ENCODE results near the gene NHERF1.

Gene NHERF1

DNA sequence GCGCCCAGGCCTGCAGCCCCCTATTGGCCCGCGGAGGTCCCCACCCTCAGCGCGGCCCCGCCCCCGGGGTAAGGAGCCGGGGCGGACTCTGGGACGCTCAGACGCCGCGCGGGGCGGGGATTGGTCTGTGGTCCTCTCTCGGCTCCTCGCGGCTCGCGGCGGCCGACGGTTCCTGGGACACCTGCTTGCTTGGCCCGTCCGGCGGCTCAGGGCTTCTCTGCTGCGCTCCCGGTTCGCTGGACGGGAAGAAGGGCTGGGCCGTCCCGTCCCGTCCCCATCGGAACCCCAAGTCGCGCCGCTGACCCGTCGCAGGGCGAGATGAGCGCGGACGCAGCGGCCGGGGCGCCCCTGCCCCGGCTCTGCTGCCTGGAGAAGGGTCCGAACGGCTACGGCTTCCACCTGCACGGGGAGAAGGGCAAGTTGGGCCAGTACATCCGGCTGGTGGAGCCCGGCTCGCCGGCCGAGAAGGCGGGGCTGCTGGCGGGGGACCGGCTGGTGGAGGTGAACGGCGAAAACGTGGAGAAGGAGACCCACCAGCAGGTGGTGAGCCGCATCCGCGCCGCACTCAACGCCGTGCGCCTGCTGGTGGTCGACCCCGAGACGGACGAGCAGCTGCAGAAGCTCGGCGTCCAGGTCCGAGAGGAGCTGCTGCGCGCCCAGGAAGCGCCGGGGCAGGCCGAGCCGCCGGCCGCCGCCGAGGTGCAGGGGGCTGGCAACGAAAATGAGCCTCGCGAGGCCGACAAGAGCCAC, at the start of gene NHERF1:
TSS of gene NHERF1 (plus strand) at position 100 of the 750 bp plus-strand sequence. CDS start at position 319, 219 bp downstream.
- DNase-seq = peak; percentile 97

DNA sequence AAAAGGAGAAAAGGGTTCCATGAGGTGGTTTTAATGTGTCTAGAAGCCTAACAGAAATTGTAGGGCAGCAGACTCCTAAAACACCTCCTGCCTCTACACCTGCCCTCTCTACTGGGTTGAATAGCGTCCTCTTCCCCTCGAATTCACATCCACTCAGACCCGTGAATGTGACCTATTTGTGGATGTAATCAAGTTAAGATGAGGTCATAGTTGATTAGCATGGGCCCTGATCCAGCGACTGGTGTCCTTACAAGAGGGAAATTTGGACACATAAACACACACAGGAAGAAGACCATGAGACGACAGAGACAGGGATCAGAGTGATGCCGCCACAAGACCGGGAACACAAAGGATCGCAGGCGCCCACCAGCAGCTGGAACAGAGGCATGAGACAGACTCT, 49.2 kb upstream of the NHERF1 start:
- no peak for DNase-seq

DNA sequence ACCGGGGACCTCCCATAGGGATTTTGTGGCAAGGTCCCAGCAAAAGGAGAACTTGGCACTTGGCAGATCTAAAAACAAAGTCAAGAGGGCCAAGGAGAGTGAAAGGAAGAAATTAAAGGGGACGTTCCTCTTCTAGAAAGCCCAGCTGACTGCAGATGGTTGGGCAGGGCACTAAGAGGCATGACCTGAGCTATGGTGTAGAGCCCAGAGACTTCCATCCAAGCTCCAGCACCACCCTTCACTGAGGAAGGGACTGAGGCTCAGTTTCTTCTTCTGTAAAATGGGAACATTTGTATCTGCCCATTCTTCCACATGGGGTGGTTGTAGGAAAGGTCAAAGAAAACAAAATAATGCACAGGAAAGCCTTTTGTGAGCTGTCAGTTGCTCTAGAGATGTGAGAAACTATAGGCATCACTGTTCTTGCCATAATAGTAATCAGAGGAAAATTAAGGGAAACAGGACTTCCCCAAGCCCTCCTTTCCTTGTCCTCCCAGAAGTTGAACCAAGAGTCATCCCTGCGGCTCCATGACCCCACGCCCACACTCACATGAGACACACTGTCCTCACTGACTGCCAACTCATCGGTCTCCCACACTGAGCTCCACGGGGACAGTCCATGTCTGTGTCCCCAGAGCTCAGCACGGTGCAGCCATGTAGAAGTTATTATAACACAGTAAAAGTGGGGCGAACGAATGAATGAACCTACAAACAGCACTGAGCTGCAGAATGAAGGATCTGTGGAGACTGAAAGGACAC, 46.1 kb upstream of the NHERF1 start:
- no peak for DNase-seq

DNA sequence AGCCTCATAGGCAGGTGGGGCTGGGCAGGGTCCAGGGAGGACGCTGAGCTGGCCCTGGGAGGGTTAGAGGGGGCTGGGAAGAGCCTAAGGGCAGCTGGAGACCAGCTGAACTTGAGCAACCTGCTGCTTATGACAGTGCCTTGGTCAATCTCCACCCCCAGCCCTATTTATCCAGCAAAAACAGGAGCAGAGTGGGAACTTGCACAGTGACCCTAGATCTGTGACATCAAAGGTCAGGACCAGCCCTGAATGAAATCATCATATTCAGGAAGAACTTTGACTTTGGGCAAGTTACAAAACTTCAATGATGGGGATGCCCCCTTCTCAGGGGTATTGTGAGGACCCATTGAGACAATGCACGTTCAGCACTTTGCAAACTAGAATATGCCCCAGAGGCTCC, 45.1 kb upstream of the NHERF1 start:
- DNase-seq = no peak

DNA sequence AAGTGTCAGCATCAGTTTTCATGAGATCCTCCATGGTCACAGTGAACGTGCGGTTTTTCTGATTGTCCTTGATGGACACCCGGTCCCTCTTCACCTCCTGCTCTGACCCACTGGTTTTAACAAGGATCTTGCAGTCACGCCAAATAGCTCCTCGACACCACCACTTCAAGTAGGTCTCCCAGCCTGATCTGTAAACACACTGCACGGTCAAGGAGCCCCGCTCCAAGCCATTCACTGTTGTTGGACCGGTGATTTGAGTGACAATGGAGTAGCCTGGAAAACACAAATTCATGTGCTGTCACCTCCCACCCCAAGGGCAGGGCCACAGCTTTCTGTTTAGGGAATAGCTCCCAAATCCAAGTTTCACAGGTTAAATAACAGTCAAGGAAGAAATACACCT, 43.9 kb upstream of the NHERF1 start:
- no peak for DNase-seq

DNA sequence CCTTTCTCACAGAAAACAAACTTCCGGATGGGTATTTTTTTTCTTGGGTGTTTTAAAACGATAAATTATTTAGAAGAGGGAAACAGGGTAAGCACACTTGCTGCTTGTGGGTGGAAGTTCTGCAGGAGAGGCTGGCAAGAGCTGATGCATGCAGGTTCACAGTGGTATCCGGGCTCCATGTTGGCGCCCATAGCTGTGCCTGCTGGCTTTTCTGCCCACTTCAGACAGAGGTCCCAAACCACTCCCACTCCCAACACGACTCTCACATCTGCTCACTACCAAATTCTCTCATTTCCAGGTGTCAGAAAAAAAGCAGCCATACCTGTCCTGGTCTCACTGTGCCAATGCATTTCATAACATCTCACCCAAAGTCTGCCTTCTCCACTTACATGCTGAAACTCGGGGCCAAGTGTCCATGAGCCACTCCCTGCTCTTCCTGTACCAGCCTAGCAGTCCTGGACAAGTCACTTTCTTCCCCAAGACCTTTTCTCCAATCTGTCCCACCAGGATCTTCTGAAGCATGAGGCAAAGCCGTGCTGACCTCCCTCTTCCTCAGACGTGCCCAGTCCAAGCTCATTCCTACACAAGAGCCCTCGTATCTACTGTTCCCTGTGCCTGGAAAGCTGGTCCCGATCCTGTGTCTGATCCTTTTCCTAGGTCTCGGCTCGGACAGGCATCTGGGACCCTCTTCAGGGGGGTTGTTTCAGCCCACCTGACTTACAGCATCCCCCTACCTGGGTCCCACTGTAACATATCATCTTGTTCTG, 37.2 kb upstream of the NHERF1 start:
- DNase-seq = no peak

DNA sequence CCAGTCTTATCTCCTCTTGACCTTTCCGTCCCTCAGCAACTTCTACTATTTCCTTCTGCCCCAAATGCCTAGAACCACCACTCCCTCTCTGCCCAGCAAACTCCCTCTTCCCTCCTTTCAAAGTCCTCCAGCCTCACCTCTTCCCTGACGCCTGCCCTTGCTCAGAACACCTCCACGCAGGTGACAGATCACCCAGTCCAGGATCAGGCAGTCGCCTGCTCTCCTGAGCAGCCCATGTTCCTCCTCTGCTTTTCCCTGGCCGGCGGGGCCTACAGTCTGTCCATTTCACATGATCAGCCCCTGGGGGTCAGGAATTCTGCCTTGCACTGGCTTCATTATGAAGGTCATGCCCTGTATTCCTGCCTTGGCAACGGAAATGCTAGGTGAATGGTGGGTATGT, 36.1 kb upstream of the NHERF1 start:
- DNase-seq = no peak

DNA sequence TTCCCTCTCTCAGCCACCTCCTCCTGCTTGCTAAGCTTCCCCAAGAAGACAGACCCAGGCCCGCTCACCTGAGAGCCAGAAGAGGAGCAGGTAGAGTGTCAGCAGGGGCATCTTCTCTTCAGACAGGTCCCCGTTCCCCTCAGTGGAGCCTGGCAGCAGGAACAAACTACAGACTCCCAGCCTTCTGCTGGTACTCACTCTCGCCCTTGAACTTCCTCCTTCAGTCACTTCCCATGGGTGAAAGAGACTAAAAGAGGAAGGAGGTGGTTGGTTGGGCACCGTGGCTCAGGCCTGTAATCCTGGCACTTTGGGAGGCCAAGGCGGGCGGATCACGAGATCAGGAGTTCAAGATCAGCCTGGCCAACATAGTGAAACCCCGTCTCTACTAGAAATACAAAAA, 35.7 kb upstream of the NHERF1 start, which contains the start of gene CD300LF:
TSS of gene CD300LF (minus strand) at position 168 of the 400 bp plus-strand sequence. CDS start at position 111, 57 bp downstream.
- peak; percentile 32 for DNase-seq

DNA sequence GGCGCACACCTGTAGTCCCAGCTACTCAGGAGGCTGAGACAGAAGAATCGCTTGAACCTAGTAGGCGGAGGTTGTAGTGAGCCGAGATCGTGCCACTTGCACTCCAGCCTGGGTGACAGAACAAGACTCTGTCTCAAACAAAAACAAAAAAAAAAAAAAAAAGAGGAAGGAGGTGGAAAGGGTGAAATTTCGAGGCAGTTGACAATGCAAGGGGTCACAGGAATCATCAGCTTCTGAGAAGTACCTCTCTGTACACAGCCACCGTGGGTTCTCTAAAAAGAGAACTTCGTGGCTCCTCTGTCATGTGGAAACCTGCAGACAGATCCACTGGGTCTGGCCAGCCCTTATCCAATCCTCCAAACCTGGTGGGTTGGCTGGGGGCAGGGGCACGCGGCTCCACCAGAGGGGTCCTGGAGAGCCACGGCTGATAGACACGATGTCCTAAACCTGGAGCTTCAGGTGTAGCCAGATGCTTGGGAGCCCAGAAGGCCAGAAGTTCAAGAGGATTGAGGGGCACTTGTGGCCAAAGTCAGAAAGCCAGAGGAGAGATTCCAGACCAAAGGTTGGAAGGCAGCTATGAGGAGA, 35.2 kb upstream of the NHERF1 start:
- peak; percentile 20 for DNase-seq

DNA sequence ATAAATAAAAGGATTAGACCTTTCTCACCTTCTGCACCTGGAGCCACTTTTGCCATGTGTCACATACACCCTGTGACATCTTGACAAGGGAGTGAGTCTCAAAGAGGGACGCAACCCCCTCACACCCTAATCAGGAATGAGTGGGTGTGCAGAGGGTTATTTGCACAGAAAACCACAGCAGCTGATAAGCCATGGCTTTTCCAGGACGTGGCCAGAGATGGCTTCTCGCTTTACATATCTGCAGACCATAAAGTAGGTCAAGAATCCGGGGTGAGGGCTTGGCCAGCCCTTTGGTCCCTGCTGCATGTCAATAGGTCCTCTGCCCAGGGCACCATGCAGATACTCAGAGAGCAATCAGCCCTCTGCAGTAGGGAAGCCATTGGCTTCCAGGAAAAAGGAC, 33.3 kb upstream of the NHERF1 start:
- no peak for DNase-seq

DNA sequence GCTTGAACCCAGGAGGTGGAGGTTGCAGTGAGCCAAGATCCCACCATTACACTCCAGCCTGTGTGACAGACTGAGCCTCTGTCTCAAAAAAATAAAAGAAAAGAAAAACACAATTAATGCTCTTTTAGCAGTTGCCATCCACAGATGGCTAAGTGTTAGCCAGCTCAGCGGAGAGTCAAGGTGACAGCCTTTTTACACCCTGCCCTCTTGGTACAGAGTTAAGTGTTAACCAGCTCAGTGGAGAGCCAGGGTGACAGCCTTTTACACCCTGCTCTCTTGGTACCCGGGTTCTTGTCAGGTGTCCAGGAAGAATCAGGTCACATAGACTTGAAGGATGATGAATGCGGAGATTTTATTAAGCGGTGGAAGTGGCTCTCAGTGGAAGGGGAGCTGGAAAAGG, 27.9 kb upstream of the NHERF1 start:
- no peak for DNase-seq

DNA sequence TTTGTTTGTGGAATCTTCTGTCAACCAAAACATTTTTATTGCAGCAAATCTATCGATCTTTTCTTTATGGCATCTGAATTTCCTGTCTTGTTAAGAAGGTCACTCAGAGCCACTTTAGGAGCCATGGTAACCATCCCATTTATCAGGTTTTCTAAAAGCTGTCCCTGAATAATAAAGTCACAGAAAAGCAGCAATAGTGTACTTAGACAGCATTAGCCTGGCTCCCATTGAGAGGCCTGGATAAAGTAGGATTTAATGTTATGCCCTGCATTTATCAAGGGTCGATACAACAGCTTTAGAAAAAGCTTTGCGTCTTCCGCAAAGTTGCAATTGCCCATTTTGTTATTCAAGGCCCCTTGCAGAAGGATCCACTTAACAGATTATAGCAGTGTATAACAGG, 25.6 kb upstream of the NHERF1 start:
- DNase-seq = no peak

DNA sequence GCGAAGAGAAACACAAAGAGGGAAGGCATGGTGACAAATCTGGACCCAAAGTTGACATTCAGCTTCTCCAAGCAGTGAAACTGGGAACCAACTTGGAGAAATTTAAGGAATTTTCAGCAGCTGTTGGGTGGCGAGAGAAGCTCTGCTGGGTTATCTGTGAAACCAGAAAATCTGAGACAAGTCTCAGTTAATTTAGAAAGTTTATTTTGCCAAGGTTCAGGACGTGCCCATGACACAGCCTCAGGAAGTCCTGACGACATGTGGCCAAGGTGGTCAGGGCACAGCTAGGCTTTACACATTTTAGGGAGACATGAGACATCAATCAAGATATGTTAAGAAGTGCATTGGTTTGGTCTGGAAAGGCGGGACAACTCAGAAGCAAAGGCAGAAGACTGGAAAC, 24.5 kb upstream of the NHERF1 start:
- no peak for DNase-seq

DNA sequence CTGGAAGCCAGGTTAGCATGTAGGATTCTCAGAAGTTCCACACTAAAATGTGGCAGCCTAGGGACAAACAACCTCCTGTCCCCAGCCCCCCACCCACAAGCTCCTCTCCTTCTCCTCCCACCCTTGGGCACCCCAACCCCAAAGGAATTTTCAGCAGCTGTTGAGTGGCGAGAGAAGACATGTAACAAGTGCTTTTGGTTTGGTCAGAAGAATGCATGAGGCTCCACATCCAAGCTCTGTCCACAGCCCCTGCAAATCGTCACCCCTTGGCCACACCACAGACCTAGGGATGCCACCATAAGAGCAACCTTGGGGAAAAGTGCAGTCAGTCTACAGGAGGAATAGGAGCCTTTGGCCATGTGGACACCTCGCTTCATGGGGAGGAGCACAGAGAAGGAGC, 23.3 kb upstream of the NHERF1 start:
- no peak for DNase-seq

DNA sequence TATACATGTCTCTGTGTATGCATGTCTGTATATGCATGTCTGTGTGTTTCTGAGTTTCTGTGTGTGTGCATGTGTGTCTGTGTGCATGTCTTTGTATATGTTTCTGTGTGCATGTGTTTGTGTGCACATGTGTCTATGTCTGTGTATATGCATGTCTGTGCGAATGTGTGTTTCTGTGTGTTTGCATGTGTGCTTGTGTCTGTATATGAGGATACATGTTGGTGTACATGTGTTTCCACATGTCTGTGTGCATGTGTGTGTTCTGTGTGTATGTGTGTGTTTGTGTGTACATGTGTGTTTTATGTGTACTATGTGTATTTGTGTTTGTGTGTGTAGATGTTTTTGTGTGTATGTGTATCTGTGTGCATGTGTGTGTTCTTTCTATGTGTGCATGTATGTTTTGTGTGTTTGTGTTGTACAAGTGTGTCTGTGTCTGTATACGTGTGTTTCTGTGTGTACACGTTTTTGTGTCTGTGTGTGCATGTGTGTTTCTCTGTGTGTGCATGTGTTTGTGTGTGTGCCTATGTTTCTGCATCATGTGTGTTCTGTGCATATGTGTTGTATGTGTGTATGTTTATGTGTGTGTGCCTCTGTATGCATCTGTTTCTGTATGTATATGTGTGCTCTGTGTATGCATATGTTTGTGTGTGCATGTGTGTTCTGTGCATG, 20.3 kb upstream of the NHERF1 start:
- no peak for DNase-seq

DNA sequence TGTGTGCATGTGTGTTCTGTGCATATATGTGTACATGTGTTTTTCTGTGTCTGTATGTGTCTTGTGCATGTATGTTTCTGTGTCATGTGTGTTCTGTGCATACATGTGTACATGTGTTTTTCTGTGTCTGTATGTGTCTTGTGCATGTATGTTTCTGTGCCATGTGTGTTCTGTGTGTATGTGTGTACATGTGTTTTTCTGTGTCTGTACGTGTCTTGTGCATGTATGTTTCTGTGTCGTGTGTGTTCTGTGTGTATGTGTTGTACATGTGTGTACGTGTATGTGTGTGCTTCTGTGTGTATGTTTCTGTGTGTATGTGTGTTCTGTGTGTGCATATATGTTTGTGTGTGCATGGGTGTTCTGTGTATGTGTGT, 19.7 kb upstream of the NHERF1 start:
- no peak for DNase-seq

DNA sequence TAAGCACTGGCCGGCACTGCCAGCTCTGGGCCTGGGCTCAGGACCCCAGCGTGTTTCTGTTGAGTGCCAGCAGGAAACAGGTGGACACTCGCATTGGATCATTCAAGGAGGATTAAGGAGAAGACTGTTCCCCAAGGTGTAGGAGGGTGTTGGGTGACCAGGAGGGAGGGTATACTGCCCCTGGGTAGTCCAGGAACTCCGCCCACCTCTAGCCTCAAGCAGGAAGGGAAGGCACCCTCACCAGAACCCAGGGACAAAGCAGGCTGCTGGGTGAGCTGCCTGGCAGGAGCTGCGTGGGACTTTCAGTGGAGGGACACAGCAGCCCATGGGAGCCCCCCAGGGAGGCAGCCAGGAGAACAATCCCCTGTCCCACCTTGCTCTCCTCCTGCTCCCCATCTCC, 19.1 kb upstream of the NHERF1 start:
- no peak for DNase-seq

DNA sequence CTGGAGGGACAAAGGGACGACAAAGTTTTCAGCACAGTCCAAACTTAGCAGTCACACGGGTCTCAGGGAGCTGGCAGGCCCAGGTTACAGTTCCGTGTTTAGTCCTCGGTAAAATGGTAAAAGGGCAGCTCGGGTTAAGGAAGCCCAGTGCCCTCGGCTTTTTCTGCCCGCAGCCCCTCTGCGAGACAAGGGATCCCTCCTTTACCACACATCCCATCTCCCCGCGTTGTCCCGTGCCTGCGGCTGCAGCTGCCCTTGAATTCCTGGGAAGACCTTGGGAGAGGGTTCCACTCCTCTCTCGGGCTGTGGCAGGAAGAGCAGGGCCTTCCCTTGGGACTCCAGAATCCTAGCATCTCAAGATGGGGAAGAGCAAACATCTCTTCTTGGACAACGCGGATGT, 18.6 kb upstream of the NHERF1 start:
- DNase-seq = no peak

DNA sequence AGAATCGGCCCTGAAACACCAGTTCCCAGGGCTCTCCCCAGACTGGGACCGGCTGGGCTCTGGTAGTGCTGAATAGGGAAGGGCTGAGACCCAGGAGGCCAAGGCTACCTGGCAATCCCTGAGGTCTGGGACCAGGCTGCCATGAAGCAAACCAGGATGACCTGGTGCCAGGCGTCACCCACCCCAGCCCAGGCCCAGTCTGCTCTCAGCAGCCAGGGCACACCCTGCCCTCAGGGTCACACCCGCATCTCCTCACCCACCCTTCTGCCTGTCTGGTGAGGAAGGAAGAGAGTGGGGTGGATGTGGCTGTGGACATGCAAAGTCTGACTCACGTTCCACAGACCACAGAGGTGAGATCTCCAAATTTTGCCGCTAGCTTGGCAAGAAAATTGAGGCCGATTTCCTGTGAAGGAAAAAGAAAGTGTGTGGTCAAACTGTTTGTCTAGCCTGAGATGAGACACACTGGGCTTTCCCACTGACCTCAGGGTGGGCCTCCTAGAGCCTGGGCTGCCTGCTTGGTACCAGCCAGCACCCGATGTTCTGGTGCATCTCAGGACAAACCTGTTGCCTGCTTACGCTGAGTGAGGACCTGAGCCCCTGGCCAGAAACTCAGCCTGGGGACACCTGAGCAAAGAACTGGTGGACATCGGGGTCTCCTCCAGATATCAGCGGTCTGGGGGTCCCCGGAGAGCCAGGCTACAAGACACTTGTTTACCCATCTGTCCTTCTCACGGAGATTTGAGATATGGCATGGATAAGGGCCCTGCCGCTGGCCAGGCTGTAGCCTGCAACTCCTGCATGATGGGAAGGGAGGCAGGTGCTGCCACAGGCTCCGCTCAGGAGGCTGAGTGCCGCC, 17.7 kb upstream of the NHERF1 start:
- DNase-seq = peak; percentile 51

DNA sequence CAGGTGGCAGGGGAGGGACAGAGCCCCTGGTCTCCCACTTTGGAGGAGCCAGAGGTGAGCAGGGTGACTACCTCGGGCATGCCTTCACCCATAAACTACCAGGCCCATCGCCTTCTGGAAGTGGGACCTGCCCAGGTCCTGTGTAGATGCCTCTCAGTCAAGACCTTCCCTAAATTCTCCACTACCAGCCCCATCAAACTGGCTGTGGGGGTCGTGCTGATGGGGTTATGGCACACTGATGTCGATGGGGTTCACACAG, 17.2 kb upstream of the NHERF1 start:
- DNase-seq = no peak

DNA sequence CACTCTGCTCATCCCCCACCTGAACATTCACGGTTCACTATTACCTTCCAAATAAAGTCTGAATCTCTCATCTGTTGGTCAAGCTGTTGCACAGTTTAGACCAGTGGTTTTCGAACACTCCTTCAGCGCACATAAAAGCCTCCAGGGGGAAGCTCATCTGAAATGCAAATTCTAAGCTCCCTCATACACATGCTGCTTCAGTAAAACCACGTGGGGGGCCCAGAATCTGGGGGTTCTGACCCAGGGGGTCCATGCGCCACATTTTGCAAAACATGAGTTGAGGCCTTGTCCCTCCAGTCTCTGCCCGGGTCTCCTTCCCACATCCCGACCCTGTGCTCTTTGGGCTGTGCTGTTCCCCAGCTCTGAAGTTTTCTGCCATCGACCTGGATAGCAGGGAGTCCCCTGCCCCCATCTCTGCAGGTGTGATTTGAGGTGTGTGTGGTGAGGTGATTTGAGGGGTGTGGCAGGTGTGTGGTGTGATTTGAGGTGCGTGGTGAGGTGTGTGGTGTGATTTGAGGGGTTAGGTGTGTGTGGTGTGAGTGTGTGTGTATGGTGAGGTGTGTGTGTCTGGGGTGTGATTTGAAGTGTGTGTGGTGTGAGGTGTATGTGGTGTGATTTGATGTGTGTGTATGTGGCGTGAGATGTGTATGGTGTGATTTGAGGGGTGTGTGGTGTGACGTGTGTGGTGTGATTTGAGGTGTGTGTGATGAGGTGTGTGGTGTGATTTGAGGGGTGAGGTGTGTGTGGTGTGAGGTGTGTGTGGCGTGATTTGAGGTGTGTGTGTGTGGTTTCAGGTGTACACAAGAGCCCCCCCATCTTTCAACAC, 16.2 kb upstream of the NHERF1 start:
- DNase-seq = no peak

Measured in KG1 (cell line).